Measurements from ENCODE around the gene ATP2B3. TPM values are rescaled to one million over a fixed set of nuclear protein-coding genes. Genes with fewer than 3 reads are reported as not detected.

The ATP2B3 gene
- total RNA-seq, 1 experiment from 2014 or later, result 0.21 TPM

GRCh38 chrX:153496590-153496959 lies 20.9 kb upstream of the ATP2B3 start:
- Histone ChIP-seq H3K27ac (ENCODE audit: low read length) (no peak overlapping the region), H3K4me1 (ENCODE audit: control insufficient read depth, insufficient read depth, low read length) (peaks cover 4% of the 10 kb centered on the region), H3K27me3 (ENCODE audit: control insufficient read depth, insufficient read depth, low read length) (no peaks in the 10 kb centered on the region), H3K36me3 (ENCODE audit: control insufficient read depth, insufficient read depth, low read length) (no peaks in the 10 kb centered on the region), H3K4me3 (ENCODE audit: low read depth in 2 of 2, low read length in 2 of 2) (no peak overlapping the region), H3K9me3 (ENCODE audit: control insufficient read depth, insufficient read depth, low read depth, low read length) (no peaks in the 10 kb centered on the region)
- POLR2A ChIA-PET, result no interaction called here
- ATAC-seq, result no peak
- in situ Hi-C loops (cut with HindIII; ENCODE audit: low pct_unique_long_range_greater_than_20kb, low sequenced_read_pairs) (no loop called here), intact Hi-C loops (cut with micrococcal nuclease; ENCODE audit: unreplicated experiment) (no loop called here)
- TF ChIP-seq SIN3A (IDR thresholded peaks at IDR 0.05; ENCODE audit: borderline replicate concordance, insufficient read depth, low read depth, low read length) (no peak), REST (IDR thresholded peaks at IDR 0.05; ENCODE audit: insufficient read depth in 1 of 2, low read depth in 2 of 2, low read length in 1 of 2) (no peak), CTCF (IDR thresholded peaks at IDR 0.05) (no peak), POLR2AphosphoS5 (IDR thresholded peaks at IDR 0.05; ENCODE audit: low read depth, low read length) (no peak), TCF7L2 (IDR thresholded peaks at IDR 0.05; ENCODE audit: low read depth, low read length) (no peak)
- CTCF ChIA-PET, result interaction anchor here (0.7 kb wide), 1 partner anchor 593 kb away, joined by 3 read pairs; no protein-coding TSS in a partner anchor
- BruUV-seq (replicated peaks), result no TSS peak
- DNase-seq (ENCODE audit: low read depth, low spot score), result no peak

GRCh38 chrX:153498453-153498852 lies 19.0 kb upstream of the ATP2B3 start:
- Histone ChIP-seq H3K4me1 (ENCODE audit: control insufficient read depth, insufficient read depth, low read length) (no peaks in the 10 kb centered on the region), H3K36me3 (ENCODE audit: control insufficient read depth, insufficient read depth, low read length) (no peaks in the 10 kb centered on the region), H3K27ac (ENCODE audit: low read length) (no peak overlapping the region), H3K4me3 (ENCODE audit: low read depth in 2 of 2, low read length in 2 of 2) (no peak overlapping the region), H3K27me3 (ENCODE audit: control insufficient read depth, insufficient read depth, low read length) (no peaks in the 10 kb centered on the region), H3K9me3 (ENCODE audit: control insufficient read depth, insufficient read depth, low read depth, low read length) (no peaks in the 10 kb centered on the region)
- ATAC-seq (no peak), DNase-seq (ENCODE audit: low read depth, low spot score) (no peak)
- intact Hi-C loops (cut with micrococcal nuclease; ENCODE audit: unreplicated experiment) (no loop called here), in situ Hi-C loops (cut with HindIII; ENCODE audit: low pct_unique_long_range_greater_than_20kb, low sequenced_read_pairs) (no loop called here)
- TF ChIP-seq CTCF (IDR thresholded peaks at IDR 0.05) (no peak), SIN3A (IDR thresholded peaks at IDR 0.05; ENCODE audit: borderline replicate concordance, insufficient read depth, low read depth, low read length) (no peak), POLR2AphosphoS5 (IDR thresholded peaks at IDR 0.05; ENCODE audit: low read depth, low read length) (no peak), REST (IDR thresholded peaks at IDR 0.05; ENCODE audit: insufficient read depth in 1 of 2, low read depth in 2 of 2, low read length in 1 of 2) (no peak), TCF7L2 (IDR thresholded peaks at IDR 0.05; ENCODE audit: low read depth, low read length) (no peak)
- ChIA-PET POLR2A (no interaction called here), CTCF (interaction anchor here (1.1 kb wide), 1 partner anchor 28 kb away, joined by 6 read pairs; the partner anchor contains the start of gene HAUS7)
- no TSS peak for BruUV-seq (replicated peaks)

Data from Panc1 (cell line).